Stimulated activated effector memory CD8-positive, alpha-beta T cell treated with anti-CD3 and anti-CD28 coated beads, Interleukin-12 subunit alpha, Interleukin-12 subunit beta, amount 100 ng/mL, for 72 hours (primary cell): Measurements from ENCODE around the gene USH1G.
"Not testable (repeated sequence)": the region's sequence is repeated elsewhere in the genome, so short reads cannot be mapped to it uniquely, and the experiment has no call there.

Experiments
- ATAC-seq: fragments of 150-1000 bp; cut with Tn5 transposase; 2 replicates; pipeline ENCODE4 v1.10.0; 2021
- DNase-seq, 2 donors: peaks; one replicate each; pipeline ENCODE4 v3.0.0; 2021 to 2022; ENCODE audit warnings: low spot score in 2 of 2
- H3K27ac Mint-ChIP-seq: one replicate; pipeline ENCODE4 v1.8.0; 2022; ENCODE audit warnings: mild to moderate bottlenecking, mixed read lengths
- H3K36me3 Mint-ChIP-seq: one replicate; pipeline ENCODE4 v1.8.0; 2022; ENCODE audit warnings: mild to moderate bottlenecking, mixed read lengths
- H3K4me1 Mint-ChIP-seq: one replicate; pipeline ENCODE4 v1.8.0; 2022; ENCODE audit warnings: mixed read lengths
- H3K4me3 Mint-ChIP-seq: one replicate; pipeline ENCODE4 v1.8.0; 2022; ENCODE audit warnings: mild to moderate bottlenecking, mixed read lengths
- H3K9me3 Mint-ChIP-seq: one replicate; pipeline ENCODE4 v1.8.0; 2022; ENCODE audit warnings: mixed read lengths

The USH1G gene

GRCh38 chr17:74923538-74924249, 639 bp upstream of the USH1G start:
- peaks cover 21% of the 10 kb centered on the region for H3K4me1 Mint-ChIP-seq
- no peaks in the 10 kb centered on the region for H3K9me3 Mint-ChIP-seq
- DNase-seq (peak; percentile 79 to 86), ATAC-seq (peak; percentile 67)
- H3K27ac Mint-ChIP-seq = no peak overlapping the region
- peak overlapping the region; percentile 46 for H3K4me3 Mint-ChIP-seq
- H3K36me3 Mint-ChIP-seq = no peaks in the 10 kb centered on the region

GRCh38 chr17:74922172-74922571, 883 bp downstream of the USH1G start:
- no peaks in the 10 kb centered on the region for H3K36me3 Mint-ChIP-seq
- H3K27ac Mint-ChIP-seq = no peak overlapping the region
- H3K4me3 Mint-ChIP-seq = peak overlapping the region; percentile 46
- no peaks in the 10 kb centered on the region for H3K9me3 Mint-ChIP-seq
- peaks cover 21% of the 10 kb centered on the region for H3K4me1 Mint-ChIP-seq
- ATAC-seq (no peak), DNase-seq (no peak)

- no peak overlapping the region for H3K4me3 Mint-ChIP-seq
- DNase-seq (no peak), ATAC-seq (no peak)
- peaks cover 21% of the 10 kb centered on the region for H3K4me1 Mint-ChIP-seq
- H3K36me3 Mint-ChIP-seq = no peaks in the 10 kb centered on the region
- no peaks in the 10 kb centered on the region for H3K9me3 Mint-ChIP-seq
- H3K27ac Mint-ChIP-seq = no peak overlapping the region
Observed at GRCh38 chr17:74921769-74922168, 1.3 kb downstream of the USH1G start.

- DNase-seq (no peak), ATAC-seq (no peak)
- H3K9me3 Mint-ChIP-seq = no peaks in the 10 kb centered on the region
- no peak overlapping the region for H3K4me3 Mint-ChIP-seq
- H3K36me3 Mint-ChIP-seq = no peaks in the 10 kb centered on the region
- H3K4me1 Mint-ChIP-seq = peaks cover 21% of the 10 kb centered on the region
- H3K27ac Mint-ChIP-seq = no peak overlapping the region
Observed at GRCh38 chr17:74921026-74921681, 1.9 kb downstream of the USH1G start.

GRCh38 chr17:74920642-74921025, 2.4 kb downstream of the USH1G start:
- H3K4me1 Mint-ChIP-seq = peaks cover 21% of the 10 kb centered on the region
- no peak for ATAC-seq
- no peaks in the 10 kb centered on the region for H3K36me3 Mint-ChIP-seq
- no peak for DNase-seq
- H3K4me3 Mint-ChIP-seq = no peak overlapping the region
- no peak overlapping the region for H3K27ac Mint-ChIP-seq
- H3K9me3 Mint-ChIP-seq = no peaks in the 10 kb centered on the region

- H3K4me3 Mint-ChIP-seq = no peak overlapping the region
- H3K36me3 Mint-ChIP-seq = no peaks in the 10 kb centered on the region
- no peak overlapping the region for H3K27ac Mint-ChIP-seq
- peaks cover 18% of the 10 kb centered on the region for H3K4me1 Mint-ChIP-seq
- no peak for ATAC-seq
- no peak for DNase-seq
- H3K9me3 Mint-ChIP-seq = no peaks in the 10 kb centered on the region
Observed at GRCh38 chr17:74920306-74920620, 2.8 kb downstream of the USH1G start.

GRCh38 chr17:74919440-74920305, 3.4 kb downstream of the USH1G start:
- no peak for ATAC-seq
- DNase-seq = no peak
- no peak overlapping the region for H3K4me3 Mint-ChIP-seq
- no peak overlapping the region for H3K27ac Mint-ChIP-seq
- no peaks in the 10 kb centered on the region for H3K36me3 Mint-ChIP-seq
- no peaks in the 10 kb centered on the region for H3K9me3 Mint-ChIP-seq
- peaks cover 13% of the 10 kb centered on the region for H3K4me1 Mint-ChIP-seq

GRCh38 chr17:74918906-74919305, 4.1 kb downstream of the USH1G start:
- Mint-ChIP-seq H3K36me3 (no peaks in the 10 kb centered on the region), H3K4me1 (peaks cover 6% of the 10 kb centered on the region), H3K27ac (no peak overlapping the region), H3K9me3 (no peaks in the 10 kb centered on the region), H3K4me3 (no peak overlapping the region)
- DNase-seq (no peak), ATAC-seq (no peak)

- Mint-ChIP-seq H3K4me1 (peaks cover 2% of the 10 kb centered on the region), H3K36me3 (no peaks in the 10 kb centered on the region), H3K9me3 (no peaks in the 10 kb centered on the region), H3K4me3 (no peak overlapping the region), H3K27ac (no peak overlapping the region)
- no peak for DNase-seq
- ATAC-seq = no peak
Observed at GRCh38 chr17:74917430-74917829, 5.6 kb downstream of the USH1G start.

GRCh38 chr17:74916851-74917199, 6.2 kb downstream of the USH1G start:
- DNase-seq (no peak), ATAC-seq (no peak)
- no peaks in the 10 kb centered on the region for H3K9me3 Mint-ChIP-seq
- no peaks in the 10 kb centered on the region for H3K4me1 Mint-ChIP-seq
- H3K4me3 Mint-ChIP-seq = no peak overlapping the region
- no peaks in the 10 kb centered on the region for H3K36me3 Mint-ChIP-seq
- H3K27ac Mint-ChIP-seq = no peak overlapping the region

GRCh38 chr17:74916136-74916850, 6.8 kb downstream of the USH1G start:
- no peaks in the 10 kb centered on the region for H3K4me1 Mint-ChIP-seq
- ATAC-seq (no peak), DNase-seq (no peak)
- no peaks in the 10 kb centered on the region for H3K36me3 Mint-ChIP-seq
- H3K27ac Mint-ChIP-seq = no peak overlapping the region
- no peak overlapping the region for H3K4me3 Mint-ChIP-seq
- H3K9me3 Mint-ChIP-seq = no peaks in the 10 kb centered on the region

GRCh38 chr17:74911423-74911822, 11.6 kb downstream of the USH1G start:
- not testable (repeated sequence) for H3K4me3 Mint-ChIP-seq, DNase-seq, H3K27ac Mint-ChIP-seq, ATAC-seq, H3K4me1 Mint-ChIP-seq, H3K36me3 Mint-ChIP-seq, H3K9me3 Mint-ChIP-seq

GRCh38 chr17:74909097-74909496, 14.0 kb downstream of the USH1G start:
- DNase-seq, H3K27ac Mint-ChIP-seq, H3K36me3 Mint-ChIP-seq, H3K9me3 Mint-ChIP-seq, ATAC-seq, H3K4me3 Mint-ChIP-seq, H3K4me1 Mint-ChIP-seq: not testable (repeated sequence)

GRCh38 chr17:74907012-74907411, 16.0 kb downstream of the USH1G start:
- H3K9me3 Mint-ChIP-seq = no peaks in the 10 kb centered on the region
- H3K27ac Mint-ChIP-seq = no peak overlapping the region
- no peak for ATAC-seq
- H3K4me3 Mint-ChIP-seq = no peak overlapping the region
- no peaks in the 10 kb centered on the region for H3K36me3 Mint-ChIP-seq
- DNase-seq = no peak
- H3K4me1 Mint-ChIP-seq = no peaks in the 10 kb centered on the region

- H3K27ac Mint-ChIP-seq, H3K9me3 Mint-ChIP-seq, ATAC-seq, H3K36me3 Mint-ChIP-seq, H3K4me3 Mint-ChIP-seq, DNase-seq, H3K4me1 Mint-ChIP-seq: not testable (repeated sequence)
Observed at GRCh38 chr17:74906214-74906793, 16.8 kb downstream of the USH1G start.
